ENCODE data around the gene BARX2.

BARX2 gene

DNA sequence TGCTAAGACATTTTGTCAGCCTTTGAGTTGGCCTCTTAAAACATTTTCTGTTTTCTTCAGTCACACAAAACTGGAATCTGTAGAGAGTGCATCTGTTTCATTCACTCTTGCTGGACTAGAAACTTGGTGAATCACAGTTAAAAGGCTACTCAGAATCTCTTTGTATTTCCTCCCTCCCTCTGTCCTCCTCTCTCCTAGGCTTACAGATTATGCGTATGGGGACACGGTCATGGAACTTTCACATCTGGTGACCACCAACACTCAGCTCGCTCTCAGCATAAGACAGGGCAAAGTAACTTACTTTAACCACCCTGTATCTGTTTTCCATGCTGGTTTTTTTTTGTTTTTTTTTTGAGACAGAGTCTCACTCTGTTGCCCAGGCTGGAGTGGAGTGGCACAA is 50.4 kb downstream of the BARX2 start:
- TF ChIP-seq TAF1 (IDR thresholded peaks at IDR 0.05; ENCODE audit: borderline replicate concordance, insufficient read depth, low read length) (no peak), POLR2AphosphoS5 (IDR thresholded peaks at IDR 0.05; ENCODE audit: low read depth, low read length) (no peak), FOXP2 (optimal IDR thresholded peaks at IDR 0.05; ENCODE audit: borderline replicate concordance, extremely low read depth, extremely low read length, insufficient read depth) (no peak), SIN3A (IDR thresholded peaks at IDR 0.05; ENCODE audit: borderline replicate concordance, insufficient read depth, low read length) (no peak)
- TF ChIP-seq, protein P1, sequence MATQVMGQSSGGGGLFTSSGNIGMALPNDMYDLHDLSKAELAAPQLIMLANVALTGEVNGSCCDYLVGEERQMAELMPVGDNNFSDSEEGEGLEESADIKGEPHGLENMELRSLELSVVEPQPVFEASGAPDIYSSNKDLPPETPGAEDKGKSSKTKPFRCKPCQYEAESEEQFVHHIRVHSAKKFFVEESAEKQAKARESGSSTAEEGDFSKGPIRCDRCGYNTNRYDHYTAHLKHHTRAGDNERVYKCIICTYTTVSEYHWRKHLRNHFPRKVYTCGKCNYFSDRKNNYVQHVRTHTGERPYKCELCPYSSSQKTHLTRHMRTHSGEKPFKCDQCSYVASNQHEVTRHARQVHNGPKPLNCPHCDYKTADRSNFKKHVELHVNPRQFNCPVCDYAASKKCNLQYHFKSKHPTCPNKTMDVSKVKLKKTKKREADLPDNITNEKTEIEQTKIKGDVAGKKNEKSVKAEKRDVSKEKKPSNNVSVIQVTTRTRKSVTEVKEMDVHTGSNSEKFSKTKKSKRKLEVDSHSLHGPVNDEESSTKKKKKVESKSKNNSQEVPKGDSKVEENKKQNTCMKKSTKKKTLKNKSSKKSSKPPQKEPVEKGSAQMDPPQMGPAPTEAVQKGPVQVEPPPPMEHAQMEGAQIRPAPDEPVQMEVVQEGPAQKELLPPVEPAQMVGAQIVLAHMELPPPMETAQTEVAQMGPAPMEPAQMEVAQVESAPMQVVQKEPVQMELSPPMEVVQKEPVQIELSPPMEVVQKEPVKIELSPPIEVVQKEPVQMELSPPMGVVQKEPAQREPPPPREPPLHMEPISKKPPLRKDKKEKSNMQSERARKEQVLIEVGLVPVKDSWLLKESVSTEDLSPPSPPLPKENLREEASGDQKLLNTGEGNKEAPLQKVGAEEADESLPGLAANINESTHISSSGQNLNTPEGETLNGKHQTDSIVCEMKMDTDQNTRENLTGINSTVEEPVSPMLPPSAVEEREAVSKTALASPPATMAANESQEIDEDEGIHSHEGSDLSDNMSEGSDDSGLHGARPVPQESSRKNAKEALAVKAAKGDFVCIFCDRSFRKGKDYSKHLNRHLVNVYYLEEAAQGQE (IDR thresholded peaks at IDR 0.05; ENCODE audit: insufficient read depth in 1 of 2, low read depth in 2 of 2, low read length in 2 of 2), result no peak

DNA sequence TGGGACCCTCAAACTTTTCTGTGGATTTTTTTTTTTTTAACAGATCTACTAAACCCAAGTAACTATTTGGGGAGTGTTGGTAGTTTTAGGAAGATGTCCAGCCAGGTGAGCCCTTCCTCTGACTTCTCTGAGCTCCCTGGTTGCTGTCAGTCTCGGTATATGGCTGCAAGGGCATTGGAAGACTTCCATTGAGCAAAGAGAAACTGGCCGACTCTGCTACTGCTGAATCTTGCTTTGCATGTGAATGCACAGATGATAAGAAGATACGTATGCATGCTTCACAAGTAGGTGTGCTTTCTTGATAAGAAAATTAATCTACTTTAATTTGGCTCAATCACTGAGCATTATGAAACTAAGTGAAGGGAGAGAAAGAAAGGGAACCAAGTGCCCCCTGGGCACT is 51.1 kb downstream of the BARX2 start:
- TF ChIP-seq POLR2AphosphoS5 (IDR thresholded peaks at IDR 0.05; ENCODE audit: low read depth, low read length), result no peak
- no peak for TF ChIP-seq TAF1 (IDR thresholded peaks at IDR 0.05; ENCODE audit: borderline replicate concordance, insufficient read depth, low read length)
- TF ChIP-seq, protein P1 (IDR thresholded peaks at IDR 0.05; ENCODE audit: insufficient read depth in 1 of 2, low read depth in 2 of 2, low read length in 2 of 2), result no peak
- TF ChIP-seq FOXP2 (optimal IDR thresholded peaks at IDR 0.05; ENCODE audit: borderline replicate concordance, extremely low read depth, extremely low read length, insufficient read depth), result no peak
- TF ChIP-seq SIN3A (IDR thresholded peaks at IDR 0.05; ENCODE audit: borderline replicate concordance, insufficient read depth, low read length), result no peak

DNA sequence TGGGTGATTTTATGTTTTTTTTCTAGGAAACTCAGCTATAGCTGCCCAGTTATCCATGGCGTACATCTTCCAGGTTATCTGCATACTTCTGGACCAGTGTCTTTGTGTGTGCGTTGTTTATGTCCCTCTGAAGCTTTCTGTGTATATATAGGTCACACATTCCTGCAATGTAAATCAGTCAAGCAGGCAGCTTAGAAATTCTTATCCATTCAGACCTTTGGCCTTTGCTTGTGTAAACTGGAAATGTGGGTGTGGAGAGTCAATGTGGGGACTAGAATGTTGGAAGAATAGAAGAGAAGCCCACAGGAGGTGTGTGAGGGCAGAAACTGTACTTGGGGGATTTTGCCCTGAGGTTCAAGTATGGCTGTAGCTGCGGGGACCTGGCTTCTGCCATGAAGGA is 51.7 kb downstream of the BARX2 start:
- TF ChIP-seq TAF1 (IDR thresholded peaks at IDR 0.05; ENCODE audit: borderline replicate concordance, insufficient read depth, low read length) (no peak), SIN3A (IDR thresholded peaks at IDR 0.05; ENCODE audit: borderline replicate concordance, insufficient read depth, low read length) (no peak), POLR2AphosphoS5 (IDR thresholded peaks at IDR 0.05; ENCODE audit: low read depth, low read length) (no peak), FOXP2 (optimal IDR thresholded peaks at IDR 0.05; ENCODE audit: borderline replicate concordance, extremely low read depth, extremely low read length, insufficient read depth) (no peak)
- TF ChIP-seq, protein P1 (IDR thresholded peaks at IDR 0.05; ENCODE audit: insufficient read depth in 1 of 2, low read depth in 2 of 2, low read length in 2 of 2), result no peak

DNA sequence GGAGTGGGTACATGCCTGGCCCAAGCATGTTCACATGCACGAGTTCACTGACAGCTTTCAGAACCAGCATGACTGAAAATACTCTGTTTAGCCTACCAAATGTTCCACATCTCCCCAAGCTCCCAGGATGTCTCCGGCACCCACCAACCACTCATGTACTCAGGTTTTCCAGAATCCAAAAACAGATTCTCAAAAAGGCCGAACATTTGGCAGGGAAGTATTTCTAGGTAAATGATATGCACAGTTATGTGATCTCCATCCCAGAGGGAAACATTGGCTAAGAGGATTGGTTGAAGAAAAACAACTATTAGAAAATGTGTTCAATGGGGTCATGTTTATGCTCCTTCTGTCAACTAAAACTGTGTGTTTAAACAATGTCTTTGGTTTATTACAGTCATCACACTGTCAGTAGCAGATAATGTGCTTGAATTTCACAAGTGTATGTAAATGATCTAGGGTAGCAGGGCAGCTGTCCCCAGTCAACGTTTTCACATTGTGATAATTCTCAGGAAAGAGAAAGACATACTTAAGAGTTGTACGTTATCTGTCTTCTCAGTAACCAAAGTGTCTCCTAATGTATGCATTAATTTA is 52.3 kb downstream of the BARX2 start:
- TF ChIP-seq TAF1 (IDR thresholded peaks at IDR 0.05; ENCODE audit: borderline replicate concordance, insufficient read depth, low read length), result no peak

DNA sequence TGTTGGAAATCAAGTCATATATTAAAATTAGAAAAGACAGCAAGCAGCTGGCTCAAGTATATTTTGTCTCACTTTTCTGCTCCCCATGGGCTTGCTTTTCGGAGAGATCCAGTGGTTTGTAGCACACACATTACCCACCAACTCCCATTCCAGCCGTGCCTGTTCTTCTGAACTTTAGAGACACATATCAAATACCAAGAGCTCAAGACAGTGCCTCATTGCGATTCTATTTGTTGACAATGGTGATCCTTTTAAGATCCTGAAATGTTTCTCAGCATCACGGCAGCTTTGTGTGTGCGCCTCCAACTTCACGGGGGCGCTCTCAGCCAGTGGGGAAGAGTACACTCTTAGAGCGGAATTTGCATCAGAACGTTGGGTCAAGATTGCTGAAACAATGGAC is 52.9 kb downstream of the BARX2 start:
- TF ChIP-seq, protein P1 (IDR thresholded peaks at IDR 0.05; ENCODE audit: insufficient read depth in 1 of 2, low read depth in 2 of 2, low read length in 2 of 2), result no peak
- TF ChIP-seq POLR2AphosphoS5 (IDR thresholded peaks at IDR 0.05; ENCODE audit: low read depth, low read length), result no peak
- no peak for TF ChIP-seq TAF1 (IDR thresholded peaks at IDR 0.05; ENCODE audit: borderline replicate concordance, insufficient read depth, low read length)
- TF ChIP-seq FOXP2 (optimal IDR thresholded peaks at IDR 0.05; ENCODE audit: borderline replicate concordance, extremely low read depth, extremely low read length, insufficient read depth), result no peak
- TF ChIP-seq SIN3A (IDR thresholded peaks at IDR 0.05; ENCODE audit: borderline replicate concordance, insufficient read depth, low read length), result no peak

Measured in PFSK-1 (cell line).